Measurements from ENCODE around the gene POLD4.
A peak's percentile ranks its signal among the peaks of the same experiment; 100 is the strongest.

The POLD4 gene

GRCh38 chr11:67390947-67391303 is 37.6 kb upstream of the POLD4 start:
- in situ Hi-C loops (cut with HindIII; ENCODE audit: low pct_ligation_motif_present, low sequenced_read_pairs) = no loop called here
- H3K27ac ChIP-seq = peak overlapping the region; percentile 51

GRCh38 chr11:67389477-67389876 is 36.1 kb upstream of the POLD4 start:
- in situ Hi-C loops (cut with HindIII; ENCODE audit: low pct_ligation_motif_present, low sequenced_read_pairs) = no loop called here
- peak; percentile 82 for TF ChIP-seq CTCF (IDR thresholded peaks at IDR 0.05; ENCODE audit: low read depth, low read length, missing control alignments)
- no peak for DNase-seq
- Histone ChIP-seq H3K27me3 (replicated peaks) (no peaks in the 10 kb centered on the region), H3K36me3 (replicated peaks) (no peaks in the 10 kb centered on the region), H3K4me3 (ENCODE audit: low read depth, low read length) (no peak overlapping the region), H3K27ac (no peak overlapping the region)

More at GRCh38 chr11:67390947-67391303, 37.6 kb upstream of the POLD4 start:
- no peaks in the 10 kb centered on the region for H3K27me3 ChIP-seq (replicated peaks)
- peak overlapping the region; percentile 84 for H3K4me3 ChIP-seq (ENCODE audit: low read depth, low read length)
- no peak for DNase-seq
- TF ChIP-seq CTCF (IDR thresholded peaks at IDR 0.05; ENCODE audit: low read depth, low read length, missing control alignments) = no peak
- H3K36me3 ChIP-seq (replicated peaks) = no peaks in the 10 kb centered on the region

- no peak for DNase-seq
- no peaks in the 10 kb centered on the region for H3K27me3 ChIP-seq (replicated peaks)
- in situ Hi-C loops (cut with HindIII; ENCODE audit: low pct_ligation_motif_present, low sequenced_read_pairs) = no loop called here
- H3K36me3 ChIP-seq (replicated peaks) = no peaks in the 10 kb centered on the region
- no peak overlapping the region for H3K4me3 ChIP-seq (ENCODE audit: low read depth, low read length)
- no peak overlapping the region for H3K27ac ChIP-seq
- TF ChIP-seq CTCF (IDR thresholded peaks at IDR 0.05; ENCODE audit: low read depth, low read length, missing control alignments) = no peak
Observed at GRCh38 chr11:67387518-67387917, 34.2 kb upstream of the POLD4 start.

GRCh38 chr11:67387069-67387468 is 33.7 kb upstream of the POLD4 start:
- in situ Hi-C loops (cut with HindIII; ENCODE audit: low pct_ligation_motif_present, low sequenced_read_pairs) = no loop called here
- no peak overlapping the region for H3K4me3 ChIP-seq (ENCODE audit: low read depth, low read length)
- no peak overlapping the region for H3K27ac ChIP-seq
- H3K36me3 ChIP-seq (replicated peaks) = no peaks in the 10 kb centered on the region
- no peak for TF ChIP-seq CTCF (IDR thresholded peaks at IDR 0.05; ENCODE audit: low read depth, low read length, missing control alignments)
- DNase-seq = no peak
- no peaks in the 10 kb centered on the region for H3K27me3 ChIP-seq (replicated peaks)

- no peak for TF ChIP-seq CTCF (IDR thresholded peaks at IDR 0.05; ENCODE audit: low read depth, low read length, missing control alignments)
- H3K4me3 ChIP-seq (ENCODE audit: low read depth, low read length) = no peak overlapping the region
- DNase-seq = peak; percentile 24
- no peaks in the 10 kb centered on the region for H3K27me3 ChIP-seq (replicated peaks)
- H3K27ac ChIP-seq = no peak overlapping the region
- in situ Hi-C loops (cut with HindIII; ENCODE audit: low pct_ligation_motif_present, low sequenced_read_pairs) = no loop called here
- no peaks in the 10 kb centered on the region for H3K36me3 ChIP-seq (replicated peaks)
Observed at GRCh38 chr11:67384851-67385366, 31.6 kb upstream of the POLD4 start.

All from brain microvascular endothelial cell (primary cell).